ENCODE measurements around the gene ERMN.
"Not testable (repeated sequence)": the region's sequence is repeated elsewhere in the genome, so short reads cannot be mapped to it uniquely, and the experiment has no call there.

Gene ERMN

GRCh38 chr2:157292853-157293252, 32.8 kb downstream of the ERMN start:
- DNase-seq (ENCODE audit: low spot score), result no peak

DNA sequence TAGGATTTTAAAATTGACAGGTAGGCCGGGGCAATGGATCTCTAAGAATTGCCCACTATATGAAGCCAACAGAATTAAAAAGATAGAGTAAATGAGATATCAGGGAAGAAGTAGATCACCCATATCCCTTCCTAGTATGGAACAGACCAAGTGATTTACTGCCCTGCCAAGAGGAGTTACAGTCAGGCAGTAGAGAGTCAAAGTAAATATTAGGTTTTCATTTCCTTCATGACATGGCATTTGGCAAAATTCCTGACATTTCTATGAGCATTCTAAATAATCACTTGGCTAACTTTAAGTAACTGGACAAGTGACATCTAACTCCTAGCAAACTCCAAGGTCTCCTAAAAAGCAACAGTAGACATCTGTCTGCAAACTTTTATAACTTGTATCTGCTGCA, 34.6 kb downstream of the ERMN start:
- no peak for DNase-seq (ENCODE audit: low spot score)

GRCh38 chr2:157290525-157290924, 35.1 kb downstream of the ERMN start:
- no peak for DNase-seq (ENCODE audit: low spot score)

- DNase-seq (ENCODE audit: low spot score), result no peak
Measured at GRCh38 chr2:157287160-157287559, 38.5 kb downstream of the ERMN start.

DNA sequence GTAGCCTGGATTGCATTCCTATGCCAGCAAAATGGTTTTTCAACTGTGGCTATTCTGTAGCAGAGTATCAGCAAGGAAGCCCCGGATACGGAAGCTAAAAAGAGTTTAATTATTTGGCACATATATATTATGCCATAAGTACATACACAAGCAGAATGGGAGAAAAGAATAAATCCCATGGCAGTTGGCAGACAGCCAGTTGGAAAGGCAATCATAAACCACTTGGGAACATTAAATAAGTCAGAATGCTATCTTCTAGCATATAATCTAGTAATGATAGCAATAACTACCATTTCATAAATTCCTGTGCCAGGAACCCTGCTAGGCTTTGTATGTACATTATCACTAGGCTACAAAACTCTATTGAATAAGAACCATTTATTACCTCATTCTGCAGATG, 42.2 kb downstream of the ERMN start:
- DNase-seq (ENCODE audit: low spot score), result no peak

DNA sequence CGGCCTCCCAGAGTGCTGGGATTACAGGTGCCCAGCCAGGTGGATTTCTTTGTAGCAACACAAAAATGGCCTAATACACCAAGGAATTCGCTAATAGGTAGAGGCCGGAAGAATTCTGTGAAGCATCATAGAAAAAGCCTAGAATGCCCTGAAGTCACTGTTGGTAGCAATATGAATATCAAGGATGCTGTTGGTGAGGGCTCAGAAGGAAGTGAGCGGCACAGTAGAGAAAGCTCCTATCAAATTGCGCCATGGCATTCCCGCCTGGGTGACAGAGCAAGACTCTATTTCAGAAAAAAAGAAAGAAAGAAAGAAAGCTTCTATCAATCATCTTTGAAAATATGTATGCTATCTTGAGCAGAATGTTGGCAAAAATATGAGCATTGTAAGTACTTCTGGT, 44.3 kb downstream of the ERMN start:
- no peak for DNase-seq (ENCODE audit: low spot score)

- DNase-seq (ENCODE audit: low spot score), result not testable (repeated sequence)
Measured at GRCh38 chr2:157279311-157279710, 46.3 kb downstream of the ERMN start.

DNA sequence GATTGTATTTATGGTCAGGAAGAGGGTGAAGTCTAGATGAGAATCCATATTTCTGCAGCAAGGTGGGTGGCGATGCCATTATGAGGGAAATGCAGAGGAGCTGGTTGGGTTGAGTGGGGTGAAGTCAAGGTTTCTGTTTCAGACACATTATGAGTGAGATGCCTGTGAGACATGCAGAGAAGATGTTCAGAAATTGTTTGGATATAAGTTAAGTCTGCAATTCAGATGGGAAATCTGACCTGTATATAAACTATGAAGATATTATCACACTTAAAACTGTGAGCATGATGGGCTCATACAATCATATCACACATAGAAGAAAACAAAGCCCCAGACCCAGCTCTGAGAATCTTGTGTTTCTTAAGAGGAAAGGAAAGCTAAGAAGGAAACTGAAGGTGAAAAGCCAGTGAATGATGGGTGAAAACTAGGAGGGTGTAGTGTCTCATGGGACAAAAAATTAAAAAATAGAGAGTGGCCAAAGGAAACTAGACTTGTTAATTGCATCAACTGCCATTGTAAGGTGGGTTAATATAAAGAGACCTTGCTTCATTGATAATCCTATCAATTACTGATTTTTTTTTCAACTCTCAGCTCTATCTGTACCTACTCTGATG, 53.9 kb downstream of the ERMN start:
- DNase-seq (ENCODE audit: low spot score), result no peak

DNA sequence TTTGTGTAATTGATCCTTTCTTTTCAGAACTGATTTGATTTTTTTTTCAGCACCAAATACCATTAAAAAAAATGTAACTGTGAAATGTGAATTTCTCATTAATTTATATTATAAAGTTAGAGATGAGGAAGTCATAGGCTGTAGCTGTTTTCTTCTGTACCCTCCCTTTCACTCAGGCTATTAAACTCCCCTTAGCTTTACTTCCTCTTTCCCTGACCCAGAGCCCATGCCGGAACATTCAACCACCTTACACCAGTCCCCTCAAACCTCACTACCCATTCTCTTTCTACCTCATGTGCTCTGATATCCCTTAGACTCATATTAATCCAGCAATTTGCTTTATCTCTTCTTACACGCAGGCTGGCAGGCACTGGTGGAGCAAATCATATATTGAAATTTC, 55.7 kb downstream of the ERMN start:
- DNase-seq (ENCODE audit: low spot score), result no peak

DNA sequence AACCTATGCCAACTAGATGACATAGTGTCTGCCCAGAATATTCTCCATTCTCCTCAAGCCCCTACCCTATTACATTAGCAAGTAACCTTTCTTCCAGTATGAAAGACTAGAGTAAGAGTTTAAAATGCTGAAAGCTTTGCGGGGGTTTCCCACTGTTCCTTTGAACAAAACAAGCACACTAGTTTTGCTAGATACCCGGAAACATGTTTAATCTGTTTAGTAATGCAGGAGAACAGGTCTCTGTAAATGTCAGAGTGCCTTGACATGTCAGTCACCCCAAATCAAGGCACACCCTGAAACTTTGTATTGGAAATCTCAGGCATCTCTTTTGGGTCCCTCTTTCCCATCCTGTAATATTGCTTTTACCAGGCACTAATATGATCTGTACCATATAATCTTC, 56.6 kb downstream of the ERMN start:
- DNase-seq (ENCODE audit: low spot score), result no peak
